ENCODE data around the gene KRTAP10-12.
"Not testable (repeated sequence)": the region's sequence is repeated elsewhere in the genome, so short reads cannot be mapped to it uniquely, and the experiment has no call there.

Gene KRTAP10-12

GRCh38 chr21:44670642-44671432 lies 26.1 kb upstream of the KRTAP10-12 start:
- DNase-seq (ENCODE audit: low read depth in 2 of 2) = no peak

GRCh38 chr21:44671911-44672310 lies 25.1 kb upstream of the KRTAP10-12 start:
- DNase-seq (ENCODE audit: low read depth in 2 of 2) = no peak

GRCh38 chr21:44677881-44678280 lies 19.1 kb upstream of the KRTAP10-12 start:
- DNase-seq (ENCODE audit: low read depth in 2 of 2) = no peak

- DNase-seq (ENCODE audit: low read depth in 2 of 2) = no peak
These were observed 15.8 kb upstream of the KRTAP10-12 start for GRCh38 chr21:44681152-44681551.

GRCh38 chr21:44681861-44682579 lies 15.0 kb upstream of the KRTAP10-12 start, which contains the start of gene KRTAP12-1:
Gene KRTAP12-1 (minus strand): TSS chr21:44682163. CDS start chr21:44682123, 40 bp downstream.
- no peak for DNase-seq (ENCODE audit: low read depth in 2 of 2)

GRCh38 chr21:44682580-44683151 lies 14.3 kb upstream of the KRTAP10-12 start:
- DNase-seq (ENCODE audit: low read depth in 2 of 2) = no peak

GRCh38 chr21:44684077-44684476 lies 12.9 kb upstream of the KRTAP10-12 start:
- no peak for DNase-seq (ENCODE audit: low read depth in 2 of 2)

- DNase-seq (ENCODE audit: low read depth in 2 of 2) = no peak
These were observed 12.5 kb upstream of the KRTAP10-12 start for GRCh38 chr21:44684483-44684882.

GRCh38 chr21:44685050-44685449 lies 11.9 kb upstream of the KRTAP10-12 start:
- not testable (repeated sequence) for DNase-seq (ENCODE audit: low read depth in 2 of 2)

GRCh38 chr21:44686000-44686781 lies 10.8 kb upstream of the KRTAP10-12 start:
- no peak for DNase-seq (ENCODE audit: low read depth in 2 of 2)

GRCh38 chr21:44686843-44687561 lies 10.0 kb upstream of the KRTAP10-12 start:
- DNase-seq (ENCODE audit: low read depth in 2 of 2) = no peak

- no peak for DNase-seq (ENCODE audit: low read depth in 2 of 2)
These were observed 9.3 kb upstream of the KRTAP10-12 start for GRCh38 chr21:44687671-44688070.

GRCh38 chr21:44689740-44690139 lies 7.2 kb upstream of the KRTAP10-12 start:
- DNase-seq (ENCODE audit: low read depth in 2 of 2) = not testable (repeated sequence)

- DNase-seq (ENCODE audit: low read depth in 2 of 2) = no peak
These were observed 5.3 kb upstream of the KRTAP10-12 start for GRCh38 chr21:44691686-44692085.

GRCh38 chr21:44692798-44693512 lies 4.0 kb upstream of the KRTAP10-12 start:
- no peak for DNase-seq (ENCODE audit: low read depth in 2 of 2)

GRCh38 chr21:44694776-44695175 lies 2.2 kb upstream of the KRTAP10-12 start:
- no peak for DNase-seq (ENCODE audit: low read depth in 2 of 2)

GRCh38 chr21:44695184-44695583 lies 1.8 kb upstream of the KRTAP10-12 start:
- no peak for DNase-seq (ENCODE audit: low read depth in 2 of 2)

- no peak for DNase-seq (ENCODE audit: low read depth in 2 of 2)
These were observed 1.3 kb upstream of the KRTAP10-12 start for GRCh38 chr21:44695641-44696040.

- no peak for DNase-seq (ENCODE audit: low read depth in 2 of 2)
These were observed 400 bp upstream of the KRTAP10-12 start for GRCh38 chr21:44696572-44696971.
